ENCODE data around the gene PHYH. TPM values are rescaled to one million over a fixed set of nuclear protein-coding genes. Genes with fewer than 3 reads are reported as not detected.
"Not testable (repeated sequence)": the region's sequence is repeated elsewhere in the genome, so short reads cannot be mapped to it uniquely, and the experiment has no call there.

PHYH gene
- total RNA-seq, 2 experiments from 2014 or later: 6.9 to 15.1 TPM

- intact Hi-C loops (cut with micrococcal nuclease; ENCODE audit: unreplicated experiment): no loop called here
- no peaks in the 10 kb centered on the region for H3K36me3 ChIP-seq (ENCODE audit: insufficient read depth, low read length)
- TF ChIP-seq EZH2phosphoT487 (IDR thresholded peaks at IDR 0.05; ENCODE audit: borderline replicate concordance, low read depth, low read length): no peak
- no peak for TF ChIP-seq CTCF (conservative IDR thresholded peaks at IDR 0.05; ENCODE audit: low read length)
- peaks cover 6% of the 10 kb centered on the region for H3K4me1 ChIP-seq (ENCODE audit: insufficient read depth, low read length, poor library complexity, severe bottlenecking)
- no TSS peak for BruUV-seq (replicated peaks)
- no peaks in the 10 kb centered on the region for H4K20me1 ChIP-seq (ENCODE audit: insufficient read depth, low read length)
- DNase-seq (ENCODE audit: low spot score): no peak
- ChIA-PET POLR2A (no interaction called here), CTCF (ENCODE audit: unreplicated experiment) (interaction anchor here (0.5 kb wide), 1 partner anchor 142 kb away, joined by 3 read pairs; no protein-coding TSS in a partner anchor)
- H3K9me3 ChIP-seq (ENCODE audit: low read length): no peaks in the 10 kb centered on the region
- no peak overlapping the region for H2AFZ ChIP-seq (ENCODE audit: low read length)
- no peaks in the 10 kb centered on the region for H3K79me2 ChIP-seq (ENCODE audit: insufficient read depth, low read depth, low read length)
- no peak overlapping the region for H3K27ac ChIP-seq (ENCODE audit: low read depth, low read length, poor library complexity, severe bottlenecking)
- no peak overlapping the region for H3K4me2 ChIP-seq (ENCODE audit: low read length)
- H3K4me3 ChIP-seq (ENCODE audit: low read depth, low read length, poor library complexity, severe bottlenecking): no peak overlapping the region
- H3K9me2 ChIP-seq (ENCODE audit: insufficient read depth, low read length): no peaks in the 10 kb centered on the region
Measured at GRCh38 chr10:13291061-13291460, 8.8 kb downstream of the PHYH start.

GRCh38 chr10:13284050-13284449 is 15.8 kb downstream of the PHYH start:
- Histone ChIP-seq H3K79me2 (ENCODE audit: insufficient read depth, low read depth, low read length) (no peaks in the 10 kb centered on the region), H3K4me1 (ENCODE audit: insufficient read depth, low read length, poor library complexity, severe bottlenecking) (peaks cover 6% of the 10 kb centered on the region), H3K36me3 (ENCODE audit: insufficient read depth, low read length) (no peaks in the 10 kb centered on the region), H3K4me3 (ENCODE audit: low read depth, low read length, poor library complexity, severe bottlenecking) (no peak overlapping the region), H3K9me3 (ENCODE audit: low read length) (no peaks in the 10 kb centered on the region), H3K27ac (ENCODE audit: low read depth, low read length, poor library complexity, severe bottlenecking) (no peak overlapping the region), H4K20me1 (ENCODE audit: insufficient read depth, low read length) (no peaks in the 10 kb centered on the region), H2AFZ (ENCODE audit: low read length) (no peak overlapping the region), H3K4me2 (ENCODE audit: low read length) (no peak overlapping the region), H3K9me2 (ENCODE audit: insufficient read depth, low read length) (no peaks in the 10 kb centered on the region)
- no TSS peak for BruUV-seq (replicated peaks)
- intact Hi-C loops (cut with micrococcal nuclease; ENCODE audit: unreplicated experiment): no loop called here
- no peak for DNase-seq (ENCODE audit: low spot score)
- CTCF ChIA-PET (ENCODE audit: unreplicated experiment): interaction anchor here (0.5 kb wide), 1 partner anchor 1925 kb away, joined by 3 read pairs; no protein-coding TSS in a partner anchor
- POLR2A ChIA-PET: interaction anchor here (1.0 kb wide), 1 partner anchor 11 kb away, joined by 3 read pairs; no protein-coding TSS in a partner anchor
- TF ChIP-seq CTCF (conservative IDR thresholded peaks at IDR 0.05; ENCODE audit: low read length): no peak
- TF ChIP-seq EZH2phosphoT487 (IDR thresholded peaks at IDR 0.05; ENCODE audit: borderline replicate concordance, low read depth, low read length): no peak

GRCh38 chr10:13282348-13282747 is 17.5 kb downstream of the PHYH start:
- H3K4me3 ChIP-seq (ENCODE audit: low read depth, low read length, poor library complexity, severe bottlenecking); H4K20me1 ChIP-seq (ENCODE audit: insufficient read depth, low read length); H3K9me2 ChIP-seq (ENCODE audit: insufficient read depth, low read length); BruUV-seq (replicated peaks); H2AFZ ChIP-seq (ENCODE audit: low read length); H3K79me2 ChIP-seq (ENCODE audit: insufficient read depth, low read depth, low read length); CTCF ChIA-PET (ENCODE audit: unreplicated experiment); intact Hi-C loops (cut with micrococcal nuclease; ENCODE audit: unreplicated experiment); H3K4me1 ChIP-seq (ENCODE audit: insufficient read depth, low read length, poor library complexity, severe bottlenecking); DNase-seq (ENCODE audit: low spot score); H3K4me2 ChIP-seq (ENCODE audit: low read length); H3K36me3 ChIP-seq (ENCODE audit: insufficient read depth, low read length); H3K27ac ChIP-seq (ENCODE audit: low read depth, low read length, poor library complexity, severe bottlenecking); H3K9me3 ChIP-seq (ENCODE audit: low read length): not testable (repeated sequence)
- POLR2A ChIA-PET: interaction anchor here (0.7 to 1.2 kb wide), 2 partner anchors 10 to 20 kb away, joined by 3 to 6 read pairs; no protein-coding TSS in a partner anchor

Measured in OCI-LY7 (cell line).